GM20431 (cell line): Measurements from ENCODE around the gene FKBP7.
"Not testable (repeated sequence)": the region's sequence is repeated elsewhere in the genome, so short reads cannot be mapped to it uniquely, and the experiment has no call there.

Experiments
- in situ Hi-C: fragments of 300-500 bp; cut with MseI, MboI; formaldehyde crosslinking; loops from one replicate; pipeline ENCODE4 v1.15.0; 2020; ENCODE audit warnings: low sequenced_read_pairs; ENCODE audit not compliant: unreplicated experiment

FKBP7 gene, protein sequence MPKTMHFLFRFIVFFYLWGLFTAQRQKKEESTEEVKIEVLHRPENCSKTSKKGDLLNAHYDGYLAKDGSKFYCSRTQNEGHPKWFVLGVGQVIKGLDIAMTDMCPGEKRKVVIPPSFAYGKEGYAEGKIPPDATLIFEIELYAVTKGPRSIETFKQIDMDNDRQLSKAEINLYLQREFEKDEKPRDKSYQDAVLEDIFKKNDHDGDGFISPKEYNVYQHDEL

DNA sequence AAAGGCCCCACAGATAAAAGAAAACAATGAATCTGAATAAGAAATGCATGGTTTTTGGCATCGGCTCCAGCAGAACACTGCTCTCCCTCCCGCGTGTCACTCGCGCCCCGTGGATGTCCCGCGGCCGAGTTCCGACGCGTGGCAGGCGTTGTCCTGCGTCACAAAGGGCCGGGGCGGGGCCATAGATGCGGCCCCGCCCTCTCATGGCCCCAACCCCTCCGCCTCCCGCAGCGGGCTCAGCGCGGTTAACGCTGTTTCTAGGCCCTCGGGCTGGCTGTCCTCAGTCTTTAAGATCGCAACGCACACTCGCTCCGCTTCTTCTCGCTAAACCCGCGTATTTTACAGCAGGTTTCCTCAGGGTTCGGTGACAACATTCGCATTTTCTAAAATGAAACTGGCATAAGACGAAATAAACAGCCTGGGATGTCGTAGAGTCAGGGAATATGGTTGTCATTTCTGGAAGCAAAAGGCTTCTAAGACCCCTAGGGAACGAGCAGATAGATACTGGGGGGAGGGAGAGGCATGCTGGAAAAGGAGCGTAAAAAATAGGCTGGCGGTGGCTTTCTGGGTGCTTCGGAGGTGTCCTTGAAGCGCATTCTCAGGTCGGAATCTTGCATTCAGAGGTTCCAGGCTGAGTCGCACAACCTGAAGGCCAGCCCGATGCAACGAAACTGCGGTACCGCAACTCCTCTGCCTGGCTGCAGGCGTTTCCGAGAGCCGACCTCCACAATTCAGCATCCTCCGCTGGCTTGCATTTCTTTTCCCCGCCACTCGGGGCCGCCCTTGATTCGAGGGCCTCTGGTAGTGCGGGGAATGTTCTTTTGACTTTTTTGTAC is at the start of gene FKBP7:
Gene FKBP7, minus strand, starts transcription at position 162 of the 836 bp plus-strand sequence. Its CDS starts 101 bp downstream, at position 61.
- in situ Hi-C loops = no loop called here

DNA sequence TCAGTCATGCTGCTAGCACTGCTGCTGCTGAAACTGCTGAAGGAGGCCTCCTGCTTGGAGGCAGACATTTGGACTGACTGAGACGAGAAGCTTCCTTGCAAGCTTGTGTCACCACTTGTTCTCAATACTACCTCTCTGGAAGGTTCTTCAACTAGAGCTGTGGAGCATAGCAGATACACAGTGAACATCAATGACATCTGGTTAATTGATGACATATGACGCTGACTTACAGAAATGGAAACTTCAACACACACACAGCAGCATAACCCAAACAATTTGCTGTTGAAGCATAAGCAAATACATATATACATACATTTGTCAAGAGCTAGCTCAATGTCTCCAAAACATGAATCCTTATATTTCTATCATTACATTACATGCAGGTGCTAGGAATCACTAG is 49.2 kb upstream of the FKBP7 start:
- in situ Hi-C loops = no loop called here

DNA sequence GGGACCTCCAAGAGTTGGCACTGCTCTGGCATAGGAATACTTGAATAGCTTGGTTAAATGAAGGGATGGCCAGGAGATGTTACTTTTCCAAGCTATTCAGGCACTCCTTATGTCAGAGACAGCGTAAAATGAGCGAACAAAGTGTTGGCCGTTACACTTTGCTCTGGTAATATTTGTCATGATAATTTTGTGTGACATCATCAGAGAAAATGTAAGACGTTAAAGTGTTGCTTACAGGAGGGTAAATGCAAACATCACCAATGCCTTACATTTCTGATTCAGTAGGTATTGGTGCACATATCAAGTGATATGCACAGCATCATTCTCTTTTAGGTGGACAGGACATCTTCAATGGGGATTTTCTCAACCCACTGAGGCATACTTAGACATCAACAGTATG is 47.9 kb upstream of the FKBP7 start:
- in situ Hi-C loops = no loop called here

DNA sequence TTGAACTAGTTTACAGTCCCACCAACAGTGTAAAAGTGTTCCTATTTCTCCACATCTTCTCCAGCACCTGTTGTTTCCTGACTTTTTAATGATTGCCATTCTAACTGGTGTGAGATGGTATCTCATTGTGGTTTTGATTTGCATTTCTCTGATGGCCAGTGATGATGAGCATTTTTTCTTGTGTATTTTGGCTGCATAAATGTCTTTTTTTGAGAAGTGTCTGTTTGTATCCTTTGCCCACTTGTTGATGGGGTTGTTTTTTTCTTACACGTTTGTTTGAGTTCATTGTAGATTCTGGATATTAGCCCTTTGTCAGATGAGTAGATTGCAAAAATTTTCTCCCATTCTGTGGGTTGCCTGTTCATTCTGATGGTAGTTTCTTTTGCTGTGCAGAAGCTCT is 47.1 kb upstream of the FKBP7 start:
- in situ Hi-C loops = not testable (repeated sequence)

DNA sequence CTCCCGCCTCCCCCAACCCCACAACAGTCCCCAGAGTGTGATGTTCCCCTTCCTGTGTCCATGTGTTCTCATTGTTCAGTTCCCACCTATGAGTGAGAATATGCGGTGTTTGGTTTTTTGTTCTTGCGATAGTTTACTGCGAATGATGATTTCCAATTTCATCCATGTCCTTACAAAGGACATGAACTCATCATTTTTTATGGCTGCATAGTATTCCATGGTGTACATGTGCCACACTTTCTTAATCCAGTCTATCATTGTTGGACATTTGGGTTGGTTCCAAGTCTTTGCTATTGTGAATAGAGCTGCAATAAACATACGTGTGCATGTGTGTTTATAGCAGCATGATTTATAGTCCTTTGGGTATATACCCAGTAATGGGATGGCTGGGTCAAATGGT is 46.6 kb upstream of the FKBP7 start:
- in situ Hi-C loops = not testable (repeated sequence)

DNA sequence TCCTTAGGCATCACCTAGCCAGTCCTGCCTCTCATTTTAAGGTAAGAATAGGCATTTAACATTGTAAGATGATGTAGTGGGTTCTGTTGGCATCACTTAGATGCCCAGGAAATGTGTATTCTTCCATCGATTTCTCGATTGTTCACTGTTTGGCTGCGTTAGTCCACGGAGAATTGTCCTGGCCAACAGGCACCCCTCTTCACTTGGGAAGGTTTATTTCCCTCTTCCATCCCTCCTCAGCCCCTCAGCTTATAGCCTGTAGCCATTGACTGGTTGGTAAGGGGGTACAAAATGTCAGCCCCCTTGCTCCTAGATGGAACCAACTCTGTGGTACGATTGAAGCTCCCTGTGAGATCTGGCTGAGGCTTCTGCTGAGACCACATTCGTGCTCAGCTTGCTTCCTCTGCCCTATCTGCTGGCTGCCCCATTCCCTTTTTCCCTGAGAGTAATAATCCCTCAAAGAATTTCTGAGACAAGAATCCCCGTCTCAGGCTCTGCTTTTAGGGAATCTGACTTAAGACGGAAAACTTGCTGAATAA is 45.3 kb upstream of the FKBP7 start:
- in situ Hi-C loops = no loop called here

DNA sequence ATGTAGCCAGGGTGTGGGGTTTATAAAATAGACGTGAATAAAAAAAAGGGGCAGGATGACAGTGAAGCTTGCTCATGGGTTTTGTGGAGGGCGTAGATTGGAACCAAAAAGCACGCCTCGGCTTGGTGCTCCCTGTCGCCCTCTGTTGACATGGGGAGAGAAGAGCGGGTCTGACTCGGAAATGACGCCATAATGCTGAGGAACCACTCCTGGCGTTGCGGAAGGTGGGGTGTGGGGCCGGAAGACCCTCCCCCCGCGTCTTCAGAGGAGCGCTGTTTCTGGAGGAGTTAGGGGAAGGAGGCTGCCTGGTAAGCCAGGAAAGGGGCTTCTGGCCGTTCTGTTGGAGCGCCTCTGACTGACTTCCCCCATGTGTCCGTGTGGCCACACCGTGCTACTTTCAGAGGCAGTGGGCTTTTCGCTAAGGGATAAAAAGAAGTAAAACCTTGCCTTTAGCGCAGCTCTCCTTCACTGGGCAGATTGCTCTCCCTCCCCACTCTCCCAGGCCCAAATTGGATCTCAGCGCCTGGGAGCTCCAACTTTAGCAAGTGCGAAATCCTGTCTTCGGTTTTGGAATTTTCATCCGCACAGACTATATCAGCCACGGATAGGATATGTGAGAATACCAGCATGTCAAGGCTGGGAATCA is 44.7 kb upstream of the FKBP7 start:
- in situ Hi-C loops = no loop called here

DNA sequence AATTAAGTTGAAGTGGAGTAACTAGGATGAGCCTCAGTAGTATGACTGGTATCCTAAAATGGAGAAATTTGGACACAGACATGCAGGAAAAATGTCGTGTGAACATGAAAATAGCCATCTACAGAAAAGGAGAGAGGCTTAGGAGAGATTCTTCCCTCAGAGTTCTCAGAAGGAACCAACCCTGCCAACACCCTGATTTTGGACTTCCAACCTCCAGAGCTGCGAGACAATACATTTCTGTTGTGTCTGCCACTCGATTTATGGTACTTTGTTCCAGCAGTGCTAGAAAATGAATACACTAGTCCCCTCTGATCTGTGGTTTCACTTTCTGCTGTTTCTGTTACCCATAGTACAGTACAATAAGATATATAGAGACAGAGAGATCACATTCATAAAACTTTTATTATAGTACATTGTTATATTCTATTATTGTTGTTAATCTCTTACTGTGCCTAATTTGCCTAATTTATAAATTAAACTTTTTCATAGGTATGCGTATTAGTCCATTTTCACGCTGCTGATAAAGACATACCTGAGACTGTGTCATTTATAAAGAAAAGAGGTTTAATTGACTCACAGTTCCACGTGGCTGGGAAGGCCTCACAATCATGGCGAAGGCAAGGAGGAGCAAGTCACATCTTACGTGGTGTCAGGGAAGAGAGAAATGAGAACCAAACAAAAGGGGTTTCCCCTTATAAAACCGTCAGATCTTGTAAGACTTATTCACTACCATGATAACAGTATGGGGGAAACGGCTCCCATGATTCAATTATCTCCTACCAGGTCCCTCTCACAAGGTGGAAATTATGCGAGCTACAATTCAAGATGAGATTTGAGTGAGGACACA is 43.1 kb upstream of the FKBP7 start:
- in situ Hi-C loops = no loop called here

DNA sequence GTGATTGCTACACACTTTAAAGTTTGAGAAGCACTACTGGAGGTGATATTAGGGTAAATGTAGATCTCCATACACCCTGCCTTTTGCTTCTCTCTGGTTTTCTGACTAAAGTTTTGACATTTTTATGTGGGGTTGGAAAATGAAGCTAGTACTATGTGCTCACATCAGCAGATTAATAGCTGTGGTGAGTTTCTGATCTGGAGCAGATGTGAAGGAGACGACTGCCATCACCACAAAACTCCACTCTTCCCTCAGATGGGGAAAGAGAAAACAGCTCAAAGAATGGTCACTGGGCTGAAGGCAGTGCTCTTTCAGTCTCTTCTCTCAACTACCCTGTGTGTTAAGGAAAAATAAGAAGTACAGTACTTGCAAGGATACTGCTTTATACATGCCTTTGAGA is 39.1 kb upstream of the FKBP7 start:
- in situ Hi-C loops = no loop called here

DNA sequence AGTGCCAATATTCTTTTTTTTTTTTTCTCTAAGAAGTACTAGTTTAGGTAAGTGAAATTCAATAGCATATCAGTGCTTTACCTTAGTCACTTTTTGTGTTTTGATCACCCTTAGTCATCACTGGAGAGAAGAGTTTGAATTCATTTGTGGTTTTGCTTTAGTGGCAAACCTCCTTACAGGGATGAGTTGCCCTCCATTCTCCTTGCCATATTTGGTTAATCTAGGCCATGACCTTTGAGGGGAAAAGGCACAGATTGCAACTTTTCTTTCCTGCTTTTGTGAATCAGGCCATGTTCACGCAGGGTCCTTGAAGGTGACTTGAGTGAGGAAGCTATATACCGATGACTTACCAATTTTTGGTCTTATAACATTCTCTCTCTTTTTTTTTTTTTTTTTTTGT is 36.3 kb upstream of the FKBP7 start:
- in situ Hi-C loops = no loop called here

DNA sequence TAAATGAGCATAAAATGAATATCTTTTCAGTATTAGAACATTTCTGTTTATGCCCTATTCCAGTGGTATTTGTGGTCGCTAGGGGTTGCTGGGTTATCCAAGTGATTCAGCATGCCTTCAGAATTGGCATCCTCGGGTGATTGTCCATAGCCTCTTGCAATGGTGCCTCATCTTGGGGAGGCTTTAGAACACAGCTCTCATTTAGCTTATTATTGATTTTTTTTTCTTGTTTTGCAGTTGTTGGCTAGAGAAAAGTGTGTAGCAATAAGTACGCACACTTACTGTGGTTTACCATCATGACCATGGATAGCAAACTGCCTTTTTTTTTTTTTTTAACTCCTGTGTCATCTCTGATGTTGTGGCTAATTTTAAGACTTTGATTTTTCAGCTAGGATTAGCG is 35.5 kb upstream of the FKBP7 start:
- in situ Hi-C loops = no loop called here

DNA sequence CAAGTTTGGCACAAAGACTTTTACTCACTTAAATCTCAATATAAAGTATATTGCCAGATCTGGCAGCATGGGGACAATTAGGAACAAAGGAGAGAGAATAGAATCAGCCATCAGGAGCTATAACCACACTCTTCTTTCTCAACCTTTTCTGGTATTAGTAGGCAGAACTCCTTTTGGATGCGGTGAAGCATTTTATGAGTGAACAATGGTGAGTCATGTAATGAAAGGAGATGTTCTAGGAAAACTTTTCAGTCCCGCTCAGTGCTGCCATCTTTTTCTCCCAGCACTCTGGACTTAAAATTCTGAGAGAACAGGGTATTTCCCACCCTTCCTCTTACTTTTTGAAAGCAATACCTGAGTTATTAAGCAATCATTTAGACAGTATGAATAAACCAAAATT is 34.1 kb upstream of the FKBP7 start:
- in situ Hi-C loops = no loop called here

DNA sequence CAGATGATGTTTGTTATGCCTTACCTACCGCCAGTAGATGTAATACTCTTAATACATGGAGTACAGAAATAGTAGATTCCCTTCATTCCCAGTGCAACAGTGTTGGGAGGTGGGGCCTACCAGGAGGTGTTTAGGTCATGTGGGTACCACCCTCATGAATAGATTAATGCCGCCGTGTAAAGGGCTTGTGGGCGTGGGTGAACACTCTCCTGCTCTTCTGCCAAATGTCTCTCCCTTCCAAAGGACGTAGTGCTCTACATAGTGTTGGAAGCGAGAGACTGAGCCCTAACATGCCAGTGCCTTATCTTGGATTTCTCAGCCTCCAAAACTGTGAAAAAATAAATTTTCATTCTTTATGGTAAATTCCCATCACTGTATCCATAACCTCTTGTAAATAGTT is 32.0 kb upstream of the FKBP7 start:
- in situ Hi-C loops = no loop called here

DNA sequence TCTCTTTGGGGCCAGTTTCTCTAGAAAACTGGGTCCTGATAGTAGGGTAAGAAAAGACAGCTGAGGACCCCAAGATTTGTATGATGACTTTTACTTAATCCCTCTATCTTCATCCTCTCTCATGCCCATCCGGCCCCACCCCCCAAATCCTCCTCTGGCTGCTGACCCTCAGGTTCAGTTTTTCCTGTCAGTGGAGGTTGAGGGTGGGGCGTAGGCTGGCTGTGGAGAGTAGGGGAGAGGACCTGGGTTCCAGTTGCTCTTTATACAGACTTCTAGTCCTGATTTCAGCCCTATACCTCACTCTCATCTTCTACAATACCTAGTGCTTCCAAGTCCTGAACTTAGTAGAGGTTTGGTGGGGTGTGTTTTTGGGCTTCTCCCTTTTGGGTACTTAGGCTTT is 30.2 kb upstream of the FKBP7 start:
- in situ Hi-C loops = no loop called here

DNA sequence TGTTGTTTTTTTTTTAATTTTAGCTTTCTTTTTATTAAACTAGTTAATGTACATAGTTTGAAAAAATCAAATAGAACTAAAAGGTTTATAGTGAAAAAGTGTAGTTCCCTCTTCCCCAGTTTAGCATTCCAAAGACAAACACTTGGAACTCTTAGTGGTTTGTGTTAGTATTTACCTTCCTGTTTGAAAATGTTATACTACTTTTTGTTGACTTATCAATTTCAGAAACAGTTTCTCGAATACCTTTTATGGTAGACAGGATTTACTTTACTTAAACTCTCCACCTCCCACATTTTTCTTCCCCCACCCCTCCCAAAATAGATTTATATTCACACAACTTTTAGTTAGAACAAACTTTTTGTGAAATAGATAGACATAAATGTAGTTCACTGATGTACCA is 28.5 kb upstream of the FKBP7 start:
- in situ Hi-C loops = no loop called here

DNA sequence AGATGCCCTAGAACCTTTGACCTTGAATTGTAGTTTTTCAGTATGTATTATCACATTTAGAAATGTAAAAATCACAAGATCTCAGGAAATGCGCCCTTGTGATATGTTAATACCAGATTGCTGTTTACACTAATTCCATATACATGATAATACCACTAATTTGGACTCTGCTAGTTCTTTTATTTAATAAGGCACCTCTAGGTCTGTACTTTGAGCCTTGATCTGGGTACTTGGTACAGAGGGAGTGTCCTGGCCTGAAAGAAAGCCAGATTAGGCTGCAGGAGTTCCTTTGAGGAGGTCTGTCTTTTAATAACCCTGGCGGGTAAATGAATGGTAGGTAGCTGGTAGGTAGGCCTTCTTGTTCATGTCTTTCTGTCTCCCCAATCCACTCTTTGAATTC is 28.1 kb upstream of the FKBP7 start:
- in situ Hi-C loops = no loop called here

DNA sequence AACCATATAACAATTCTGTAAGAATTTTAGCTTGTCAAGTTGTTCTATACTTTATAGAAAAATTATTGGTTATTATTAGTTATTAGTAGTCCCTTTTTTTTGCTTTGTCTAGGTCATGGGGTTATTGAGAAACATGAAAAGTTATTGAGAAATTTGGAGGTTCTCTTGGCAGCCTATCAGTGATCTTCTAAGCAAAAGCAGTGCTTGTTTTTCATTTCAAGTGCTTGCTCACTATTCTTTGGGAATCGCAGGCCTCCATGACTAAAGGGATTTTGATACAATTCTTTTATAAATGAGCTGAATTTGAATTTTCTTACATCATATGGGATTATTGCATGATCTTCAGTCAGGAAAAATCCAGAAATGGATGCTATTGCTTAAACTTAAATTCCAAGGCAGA is 27.7 kb upstream of the FKBP7 start:
- in situ Hi-C loops = no loop called here

DNA sequence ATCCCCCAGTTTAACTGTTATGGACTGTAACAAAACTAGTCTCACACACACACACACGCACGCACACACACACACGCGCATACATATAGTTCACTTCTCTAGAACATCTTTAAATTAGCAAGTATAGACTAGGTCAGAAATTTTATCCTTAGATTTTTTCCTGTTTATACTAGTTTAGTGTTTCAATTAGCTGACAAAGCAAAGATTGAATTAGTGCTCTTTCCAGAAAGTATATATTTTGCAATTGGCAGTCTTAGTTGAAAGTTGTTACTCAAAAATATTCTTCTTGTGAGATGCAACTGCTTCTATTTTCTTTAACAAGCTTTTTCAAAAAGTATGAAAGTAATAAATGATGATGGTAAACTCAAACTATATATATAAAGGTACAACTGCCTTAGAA is 24.4 kb upstream of the FKBP7 start:
- in situ Hi-C loops = no loop called here

DNA sequence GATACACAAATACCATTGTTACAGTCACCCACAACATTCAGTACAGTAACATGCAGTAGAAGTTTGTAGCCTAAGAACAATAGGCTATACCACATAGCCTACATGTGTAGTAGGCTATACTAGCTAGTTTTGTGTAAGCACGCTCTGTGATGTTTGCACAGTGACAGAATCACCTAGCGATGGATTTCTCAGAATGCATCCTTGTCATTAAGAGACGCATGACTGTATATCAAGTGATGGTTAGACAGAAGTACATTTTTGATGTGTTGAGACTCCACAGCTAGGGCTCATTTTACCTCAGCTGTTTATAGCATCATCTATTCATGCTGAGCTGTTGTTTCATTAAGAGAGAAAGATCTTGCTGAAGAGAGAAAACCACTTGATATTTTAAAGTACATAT is 21.2 kb upstream of the FKBP7 start:
- in situ Hi-C loops = no loop called here

DNA sequence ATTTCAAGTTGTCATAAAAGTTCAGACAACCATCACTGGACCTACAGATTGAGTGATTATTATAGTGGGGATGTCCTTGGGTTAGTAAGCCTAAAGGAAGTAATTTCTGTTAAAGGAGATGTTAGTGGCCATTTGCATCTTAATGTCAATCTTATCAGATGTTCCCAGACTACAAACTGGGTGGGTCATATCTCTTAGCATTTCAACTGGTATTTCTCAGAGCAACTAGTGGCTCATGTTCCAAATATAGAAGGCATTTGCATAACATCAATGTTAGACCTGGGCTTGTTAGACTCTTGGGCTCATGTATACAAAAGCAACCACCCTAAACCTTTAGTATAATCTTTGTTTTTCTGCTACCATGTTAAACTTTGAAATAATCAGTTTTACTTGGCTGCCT is 19.7 kb upstream of the FKBP7 start:
- in situ Hi-C loops = no loop called here
